Measurements from ENCODE around the gene STK32B. TPM values are rescaled to one million over a fixed set of nuclear protein-coding genes. Genes with fewer than 3 reads are reported as not detected.
A peak's percentile ranks its signal among the peaks of the same experiment; 100 is the strongest.

The STK32B gene
- total and polyA plus RNA-seq, 8 donors, result 0.55 to 6.6 (median 1.6) TPM

DNA sequence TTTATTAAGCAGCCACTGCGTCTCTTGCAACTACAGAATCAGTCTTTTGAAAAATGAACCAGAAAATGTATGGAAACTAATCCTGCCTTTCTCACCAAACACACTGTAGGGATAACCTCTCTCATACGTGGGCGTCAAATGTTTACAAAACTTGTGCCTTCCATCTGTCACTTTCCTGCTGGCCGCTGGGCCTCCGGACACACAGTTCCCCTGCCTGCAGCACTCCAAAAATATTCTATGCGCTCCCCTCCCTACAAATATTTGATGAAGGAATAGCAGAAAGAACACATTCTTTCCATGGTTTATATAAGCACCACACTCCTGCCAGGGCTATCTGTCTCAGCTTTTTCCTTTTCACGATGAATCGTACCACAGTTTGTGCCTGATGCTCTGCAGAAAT lies 17.1 kb upstream of the STK32B start:
- no peak for DNase-seq
- ATAC-seq, result no peak
- no peaks in the 10 kb centered on the region for H3K27me3 ChIP-seq
- H3K9me3 ChIP-seq, result no peaks in the 10 kb centered on the region
- H3K27ac ChIP-seq, result no peak overlapping the region
- WGBS, 2 donors, result 43 to 51% methylated on average over 8 of the region's 8 CpGs
- no peak for TF ChIP-seq CTCF (IDR thresholded peaks at IDR 0.05)
- H3K4me1 ChIP-seq, result no peaks in the 10 kb centered on the region
- H3K4me3 ChIP-seq, result no peak overlapping the region
- no peak for FAIRE-seq
- intact Hi-C loops (cut with DNase I), result no loop called here
- no peaks in the 10 kb centered on the region for H3K36me3 ChIP-seq

DNA sequence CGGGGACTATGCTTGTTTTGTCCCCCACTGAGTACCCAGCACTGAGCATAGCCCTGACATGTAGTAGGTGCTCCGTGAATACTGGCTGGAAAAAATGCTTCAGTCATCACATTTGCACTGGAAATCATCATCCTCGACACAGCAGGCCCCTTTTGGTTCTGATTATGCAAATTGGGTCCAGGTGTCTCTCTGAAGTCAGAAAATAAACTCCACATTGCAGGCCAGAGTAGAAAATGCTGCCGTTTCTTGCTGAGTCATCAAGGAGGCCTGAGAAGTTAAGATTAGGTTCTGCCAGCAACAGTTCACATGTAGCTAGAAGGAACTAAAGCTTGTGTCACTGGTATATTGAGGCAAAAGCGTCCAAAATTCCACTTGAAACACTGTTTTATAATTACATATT lies 15.0 kb upstream of the STK32B start:
- ATAC-seq (no peak), FAIRE-seq (no peak), DNase-seq (no peak)
- Histone ChIP-seq H3K9me3 (no peaks in the 10 kb centered on the region), H3K27ac (no peak overlapping the region), H3K36me3 (no peaks in the 10 kb centered on the region), H3K4me1 (no peaks in the 10 kb centered on the region), H3K4me3 (no peak overlapping the region), H3K27me3 (no peaks in the 10 kb centered on the region)
- intact Hi-C loops (cut with DNase I), result no loop called here
- no peak for TF ChIP-seq CTCF (IDR thresholded peaks at IDR 0.05)
- WGBS, 2 donors, result 31 to 36% methylated on average over 5 of the region's 5 CpGs

DNA sequence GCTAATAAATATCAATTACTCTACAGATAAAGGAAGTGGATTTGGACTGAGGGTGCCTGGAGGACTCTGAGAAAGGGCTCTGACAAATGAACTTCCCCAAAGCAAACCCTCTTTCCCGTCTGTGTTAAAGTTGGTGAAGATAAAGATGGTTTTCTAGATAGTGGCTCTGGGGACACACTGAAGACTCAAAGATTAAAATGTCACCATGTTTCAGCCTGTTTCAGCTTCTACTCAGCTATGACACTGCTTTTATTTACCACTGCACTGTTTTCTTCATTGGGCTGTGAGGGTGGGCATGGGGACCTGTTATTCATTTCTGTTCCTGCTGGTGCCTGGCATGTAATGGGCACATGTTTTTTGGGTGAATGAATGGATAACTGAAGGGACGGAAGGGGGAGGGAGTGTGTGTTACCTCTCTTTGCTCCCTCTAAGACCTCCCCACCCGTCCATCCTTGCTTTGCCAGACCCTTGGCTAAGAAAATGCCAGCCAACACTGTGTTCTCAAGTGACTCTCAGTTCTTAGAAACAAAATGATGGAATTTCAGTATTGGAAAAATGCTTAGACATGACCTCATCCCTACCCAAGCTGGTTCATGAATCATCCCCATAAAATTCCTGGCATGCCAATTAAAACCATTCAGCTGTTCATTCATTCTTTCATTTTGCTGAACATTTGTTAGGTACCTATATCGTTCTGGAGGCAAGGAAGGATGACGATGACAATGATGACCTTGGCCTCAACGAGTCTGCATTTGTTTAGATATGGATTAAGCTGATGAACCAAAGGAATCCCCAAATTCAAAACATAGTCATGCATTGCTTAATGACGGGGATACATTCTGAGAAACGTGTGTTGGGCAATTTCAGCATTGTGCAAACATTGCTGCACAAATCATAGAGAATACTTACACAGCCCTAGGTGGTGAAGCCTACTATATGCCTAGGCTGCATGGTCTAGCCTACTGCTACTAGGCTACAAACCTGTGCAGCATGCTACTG lies 13.4 kb upstream of the STK32B start:
- intact Hi-C loops (cut with DNase I), result no loop called here
- WGBS, 2 donors, result 31 to 34% methylated on average over 8 of the region's 8 CpGs
- peak in 3 of 4 donors; percentile 52 to 79 (median 74) for ATAC-seq

GRCh38 chr4:5039800-5040199 lies 11.5 kb upstream of the STK32B start:
- ATAC-seq (no peak), DNase-seq (no peak), FAIRE-seq (no peak)
- no peak for TF ChIP-seq CTCF (IDR thresholded peaks at IDR 0.05)
- intact Hi-C loops (cut with DNase I), result no loop called here
- Histone ChIP-seq H3K4me3 (no peak overlapping the region), H3K4me1 (no peaks in the 10 kb centered on the region), H3K27ac (no peak overlapping the region), H3K36me3 (no peaks in the 10 kb centered on the region), H3K27me3 (no peaks in the 10 kb centered on the region), H3K9me3 (no peaks in the 10 kb centered on the region)
- WGBS, 2 donors, result 71 to 84% methylated on average over 7 of the region's 7 CpGs

More for the DNA sequence above, 13.4 kb upstream of the STK32B start:
- no peak overlapping the region for H3K27ac ChIP-seq
- no peaks in the 10 kb centered on the region for H3K27me3 ChIP-seq
- H3K4me3 ChIP-seq, result no peak overlapping the region
- no peaks in the 10 kb centered on the region for H3K4me1 ChIP-seq
- no peaks in the 10 kb centered on the region for H3K9me3 ChIP-seq
- DNase-seq, result no peak
- no peak for TF ChIP-seq CTCF (IDR thresholded peaks at IDR 0.05)
- no peak for FAIRE-seq
- H3K36me3 ChIP-seq, result no peaks in the 10 kb centered on the region
